Measurements from ENCODE around the gene STAG3. TPM values are rescaled to one million over a fixed set of nuclear protein-coding genes. Genes with fewer than 3 reads are reported as not detected.
"Not testable (repeated sequence)": the region's sequence is repeated elsewhere in the genome, so short reads cannot be mapped to it uniquely, and the experiment has no call there.

Gene STAG3
- total RNA-seq, 1 donor from 2014 or later, result 1.9 TPM

GRCh38 chr7:100222445-100223132 is 44.9 kb downstream of the STAG3 start:
- Mint-ChIP-seq H3K27ac (ENCODE audit: unreplicated experiment) (peak overlapping the region; percentile 35), H3K4me1 (no peaks in the 10 kb centered on the region), H3K9me3 (no peaks in the 10 kb centered on the region), H3K4me3 (no peak overlapping the region), H3K36me3 (ENCODE audit: low read depth) (no peaks in the 10 kb centered on the region), H3K27me3 (ENCODE audit: low read depth) (no peaks in the 10 kb centered on the region)
- no peak for DNase-seq (ENCODE audit: low read depth, low spot score)
- no peak for TF ChIP-seq CTCF (conservative IDR thresholded peaks at IDR 0.05)

DNA sequence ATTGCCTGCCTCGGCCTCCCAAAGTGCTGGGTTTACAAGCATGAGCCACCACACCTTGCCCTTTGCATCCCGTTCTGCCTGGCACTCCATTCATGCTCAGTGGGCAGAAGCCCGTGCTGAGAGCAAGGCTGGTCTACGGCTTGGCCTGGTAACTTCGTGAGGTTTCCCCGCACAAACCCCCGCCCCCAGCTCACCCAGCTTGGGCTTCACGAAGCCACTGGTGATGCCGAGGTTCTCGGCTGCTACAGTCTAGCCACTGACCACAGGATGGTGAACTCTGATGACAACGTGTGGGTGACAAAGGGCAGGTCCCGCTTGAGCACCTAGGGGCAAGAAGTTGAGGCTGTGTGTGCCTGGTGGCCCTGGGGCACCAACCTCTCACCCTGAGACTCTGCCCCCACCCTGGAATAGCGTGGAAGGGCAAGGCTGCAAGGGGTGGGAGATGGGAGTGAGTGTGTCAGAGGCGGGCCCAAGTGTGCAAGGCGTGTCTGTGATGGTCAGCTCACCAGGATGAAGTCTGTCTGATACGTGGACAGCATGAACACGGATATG is 45.7 kb downstream of the STAG3 start:
- DNase-seq (ENCODE audit: low read depth, low spot score); H3K4me3 Mint-ChIP-seq; H3K27me3 Mint-ChIP-seq (ENCODE audit: low read depth); H3K27ac Mint-ChIP-seq (ENCODE audit: unreplicated experiment); H3K36me3 Mint-ChIP-seq (ENCODE audit: low read depth); H3K9me3 Mint-ChIP-seq; H3K4me1 Mint-ChIP-seq: not testable (repeated sequence)

- H3K36me3 Mint-ChIP-seq (ENCODE audit: low read depth); H3K27me3 Mint-ChIP-seq (ENCODE audit: low read depth); DNase-seq (ENCODE audit: low read depth, low spot score); H3K4me3 Mint-ChIP-seq; H3K4me1 Mint-ChIP-seq; H3K27ac Mint-ChIP-seq (ENCODE audit: unreplicated experiment); H3K9me3 Mint-ChIP-seq: not testable (repeated sequence)
Observed at GRCh38 chr7:100224891-100225290, 47.2 kb downstream of the STAG3 start.

DNA sequence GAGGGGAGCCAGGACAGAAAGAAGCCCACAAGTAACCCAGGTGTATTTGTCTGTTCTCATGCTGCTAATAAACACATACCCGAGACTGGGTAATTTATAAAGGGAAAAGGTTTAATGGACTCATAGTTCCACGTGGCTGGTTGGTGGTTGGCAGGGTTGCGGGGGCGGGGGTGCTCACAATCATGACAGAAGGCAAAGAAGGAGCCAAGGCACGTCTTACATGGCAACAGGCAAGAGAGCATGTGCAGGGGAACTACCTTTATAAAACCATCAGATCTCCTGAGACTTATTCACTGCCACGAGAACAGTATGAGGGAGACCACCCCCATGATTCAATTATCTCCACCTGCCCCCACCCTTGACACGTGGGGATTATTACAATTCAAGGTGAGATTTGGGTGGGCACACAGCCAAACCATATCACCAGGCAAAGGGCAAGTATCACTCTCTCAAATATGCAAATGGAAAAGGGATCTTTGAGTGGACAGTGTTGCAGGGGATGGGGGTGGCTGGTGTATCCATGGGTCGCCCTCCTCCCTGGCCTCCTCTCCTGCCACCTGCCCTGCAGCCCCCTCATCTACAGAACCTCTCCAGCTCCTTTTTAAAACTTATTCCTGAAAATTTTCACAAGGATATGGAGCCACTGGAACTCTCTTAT is 57.1 kb downstream of the STAG3 start:
- H3K36me3 Mint-ChIP-seq (ENCODE audit: low read depth); H3K27me3 Mint-ChIP-seq (ENCODE audit: low read depth); H3K9me3 Mint-ChIP-seq; H3K4me3 Mint-ChIP-seq; H3K27ac Mint-ChIP-seq (ENCODE audit: unreplicated experiment); DNase-seq (ENCODE audit: low read depth, low spot score): not testable (repeated sequence)
- peaks cover 35% of the 10 kb centered on the region for H3K4me1 Mint-ChIP-seq

- not testable (repeated sequence) for DNase-seq (ENCODE audit: low read depth, low spot score); H3K36me3 Mint-ChIP-seq (ENCODE audit: low read depth); H3K27ac Mint-ChIP-seq (ENCODE audit: unreplicated experiment); H3K4me3 Mint-ChIP-seq; H3K9me3 Mint-ChIP-seq; H3K27me3 Mint-ChIP-seq (ENCODE audit: low read depth)
- H3K4me1 Mint-ChIP-seq, result peaks cover 54% of the 10 kb centered on the region
Observed at GRCh38 chr7:100239975-100240374, 62.3 kb downstream of the STAG3 start.

DNA sequence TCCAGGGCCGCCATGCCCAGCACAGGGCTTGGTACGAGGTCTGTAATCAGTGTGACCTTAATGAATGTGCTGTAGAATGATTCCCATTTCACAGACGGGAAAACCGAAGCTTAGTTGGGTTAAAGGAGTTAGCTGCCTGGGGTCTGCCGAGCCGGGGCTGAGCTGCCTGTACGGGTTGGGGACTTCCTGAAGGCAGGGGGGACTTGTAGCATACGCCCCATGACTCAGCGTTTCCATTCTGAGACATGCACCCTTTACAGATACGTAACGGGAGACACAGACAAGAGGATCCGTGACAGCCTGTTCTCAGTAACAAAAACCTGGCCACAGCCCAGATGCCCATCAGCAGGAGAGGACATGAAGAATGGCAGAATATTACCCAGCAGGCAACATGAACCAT is 65.7 kb downstream of the STAG3 start:
- Mint-ChIP-seq H3K4me1 (peaks cover 60% of the 10 kb centered on the region), H3K27ac (ENCODE audit: unreplicated experiment) (peak overlapping the region; percentile 80)
- not testable (repeated sequence) for H3K9me3 Mint-ChIP-seq; H3K4me3 Mint-ChIP-seq; H3K36me3 Mint-ChIP-seq (ENCODE audit: low read depth); H3K27me3 Mint-ChIP-seq (ENCODE audit: low read depth); DNase-seq (ENCODE audit: low read depth, low spot score)

- H3K36me3 Mint-ChIP-seq (ENCODE audit: low read depth); H3K27me3 Mint-ChIP-seq (ENCODE audit: low read depth); H3K9me3 Mint-ChIP-seq; H3K4me3 Mint-ChIP-seq; H3K27ac Mint-ChIP-seq (ENCODE audit: unreplicated experiment); DNase-seq (ENCODE audit: low read depth, low spot score): not testable (repeated sequence)
- H3K4me1 Mint-ChIP-seq, result peaks cover 50% of the 10 kb centered on the region
Observed at GRCh38 chr7:100244988-100245605, 67.4 kb downstream of the STAG3 start.

GRCh38 chr7:100246121-100246864 is 68.6 kb downstream of the STAG3 start:
- not testable (repeated sequence) for H3K27me3 Mint-ChIP-seq (ENCODE audit: low read depth); H3K4me3 Mint-ChIP-seq; H3K36me3 Mint-ChIP-seq (ENCODE audit: low read depth); DNase-seq (ENCODE audit: low read depth, low spot score); H3K9me3 Mint-ChIP-seq
- peaks cover 50% of the 10 kb centered on the region for H3K4me1 Mint-ChIP-seq
- peak overlapping the region; percentile 76 for H3K27ac Mint-ChIP-seq (ENCODE audit: unreplicated experiment)

- H3K27ac Mint-ChIP-seq (ENCODE audit: unreplicated experiment); H3K36me3 Mint-ChIP-seq (ENCODE audit: low read depth); H3K4me3 Mint-ChIP-seq; H3K27me3 Mint-ChIP-seq (ENCODE audit: low read depth); H3K9me3 Mint-ChIP-seq; DNase-seq (ENCODE audit: low read depth, low spot score): not testable (repeated sequence)
- H3K4me1 Mint-ChIP-seq, result peaks cover 49% of the 10 kb centered on the region
Observed at GRCh38 chr7:100246865-100247137, 69.1 kb downstream of the STAG3 start.

Data from neural crest cell (in vitro differentiated cells).